HG03280 (cell line): ENCODE measurements around the gene CEP104.
"Not testable (repeated sequence)": the region's sequence is repeated elsewhere in the genome, so short reads cannot be mapped to it uniquely, and the experiment has no call there.

Source experiments
- ATAC-seq: cut with Tn5 transposase; IDR thresholded peaks from one replicate; pipeline ENCODE4 v1.9.1; 2021; ENCODE audit warnings: mild to moderate bottlenecking, moderate library complexity; ENCODE audit not compliant: unreplicated experiment

CEP104 gene

GRCh38 chr1:3803905-3804626 lies 52.9 kb downstream of the CEP104 start:
- ATAC-seq = no peak

GRCh38 chr1:3800795-3801194 lies 56.2 kb downstream of the CEP104 start:
- not testable (repeated sequence) for ATAC-seq

GRCh38 chr1:3799976-3800685 lies 56.9 kb downstream of the CEP104 start:
- no peak for ATAC-seq

- ATAC-seq = peak; percentile 99
Observed at GRCh38 chr1:3796215-3797061, 60.6 kb downstream of the CEP104 start, which contains the start of gene LRRC47. Gene LRRC47, minus strand, starts transcription at chr1:3796498. Its CDS starts 22 bp downstream, at chr1:3796476.

GRCh38 chr1:3795453-3796214 lies 61.4 kb downstream of the CEP104 start:
- ATAC-seq = peak; percentile 26

GRCh38 chr1:3790952-3791351 lies 66.1 kb downstream of the CEP104 start:
- ATAC-seq = no peak

GRCh38 chr1:3790500-3790923 lies 66.5 kb downstream of the CEP104 start:
- no peak for ATAC-seq

GRCh38 chr1:3789421-3790300 lies 67.3 kb downstream of the CEP104 start:
- ATAC-seq = no peak

GRCh38 chr1:3788756-3789420 lies 68.1 kb downstream of the CEP104 start:
- no peak for ATAC-seq

- no peak for ATAC-seq
Observed at GRCh38 chr1:3787745-3788605, 69.0 kb downstream of the CEP104 start.

GRCh38 chr1:3787349-3787715 lies 69.7 kb downstream of the CEP104 start:
- no peak for ATAC-seq

- no peak for ATAC-seq
Observed at GRCh38 chr1:3786468-3787348, 70.3 kb downstream of the CEP104 start.

GRCh38 chr1:3785456-3786157 lies 71.4 kb downstream of the CEP104 start:
- ATAC-seq = no peak

GRCh38 chr1:3785045-3785444 lies 72.0 kb downstream of the CEP104 start:
- ATAC-seq = no peak

GRCh38 chr1:3783651-3784474 lies 73.1 kb downstream of the CEP104 start:
- ATAC-seq = no peak

- ATAC-seq = no peak
Observed at GRCh38 chr1:3780901-3781300, 76.1 kb downstream of the CEP104 start.
